ENCODE measurements around the gene RTP5.

GRCh38 chr2:241872313-241872642 lies 2.7 kb downstream of the RTP5 start:
- no peak for TF ChIP-seq CTCF (IDR thresholded peaks at IDR 0.05)
- TF ChIP-seq POLR2A (IDR thresholded peaks at IDR 0.05), result no peak

Measured in body of pancreas (tissue), 4 donors.